Liver (tissue), 9 donors: ENCODE results near the gene DISC1. TPM values are rescaled to one million over a fixed set of nuclear protein-coding genes. Genes with fewer than 3 reads are reported as not detected.

ENCODE experiments used
- DNase-seq: peaks from one replicate; pipeline ENCODE4 v3.0.0-alpha.2; 2017; ENCODE audit warnings: low spot score
- H3K27ac ChIP-seq, 2 donors: one replicate each; pipeline ENCODE4 v1.7.0; 2013; ENCODE audit warnings: inconsistent platforms in 2 of 2, low read length in 2 of 2, control low read depth in 1 of 2, low read depth in 1 of 2, mild to moderate bottlenecking in 1 of 2
- H3K27me3 ChIP-seq, 4 donors: one replicate each; pipeline versions ENCODE4 v1.6.1 to v1.7.0; 2013; ENCODE audit warnings: low read length in 3 of 4, inconsistent platforms in 1 of 4, mild to moderate bottlenecking in 1 of 4, moderate library complexity in 1 of 4; ENCODE audit not compliant: control insufficient read depth in 4 of 4, insufficient read depth in 4 of 4
- H3K36me3 ChIP-seq, 4 donors: one replicate each; pipeline versions ENCODE4 v1.6.1 to v1.7.0; 2013; ENCODE audit warnings: low read length in 3 of 4, mild to moderate bottlenecking in 3 of 4, low read depth in 1 of 4, moderate library complexity in 1 of 4; ENCODE audit not compliant: control insufficient read depth in 4 of 4, insufficient read depth in 3 of 4
- H3K4me1 ChIP-seq, 4 donors: one replicate each; pipeline versions ENCODE4 v1.6.1 to v1.7.0; 2013; ENCODE audit warnings: low read length in 3 of 4, mild to moderate bottlenecking in 3 of 4, moderate library complexity in 1 of 4; ENCODE audit not compliant: control insufficient read depth in 4 of 4, insufficient read depth in 4 of 4
- H3K4me3 ChIP-seq, 3 donors: one replicate each; pipeline versions ENCODE4 v1.6.1 to v1.7.0; 2013; ENCODE audit warnings: low read length in 3 of 3, control low read depth in 1 of 3, low read depth in 1 of 3, mild to moderate bottlenecking in 1 of 3
- H3K9ac ChIP-seq, 2 donors: one replicate each; pipeline ENCODE4 v1.7.0; 2013; ENCODE audit warnings: low read length in 2 of 2, mild to moderate bottlenecking in 2 of 2, moderate library complexity in 2 of 2, control low read depth in 1 of 2, low read depth in 1 of 2
- H3K9me3 ChIP-seq, 4 donors: one replicate each; pipeline versions ENCODE4 v1.6.1 to v1.7.0; 2013; ENCODE audit warnings: low read length in 3 of 4; ENCODE audit not compliant: control insufficient read depth in 4 of 4
- ATF3 ChIP-seq: IDR thresholded peaks from 2 replicates; pipeline ENCODE4 v1.6.1; 2016; ENCODE audit warnings: antibody characterized with exemption
- CTCF ChIP-seq: fragments of 150-350 bp; IDR thresholded peaks from 2 replicates; pipeline ENCODE4 v1.5.1; 2017; ENCODE audit warnings: improper control_type of control experiment, low read depth, low read length; ENCODE audit not compliant: missing input control
- EGR1 ChIP-seq, 2 donors: IDR thresholded peaks; 2 replicates each; pipeline ENCODE4 v1.6.1; 2016 to 2018; ENCODE audit warnings: antibody characterized with exemption in 2 of 2, low read depth in 2 of 2
- FOXA1 ChIP-seq: IDR thresholded peaks from 2 replicates; pipeline ENCODE4 v1.6.1; 2016; ENCODE audit warnings: antibody characterized with exemption
- GABPA ChIP-seq, 2 donors: IDR thresholded peaks in 1 of 2; conservative IDR thresholded peaks in 1 of 2; 2 replicates each; pipeline ENCODE4 v1.6.1; 2016; ENCODE audit warnings: antibody characterized with exemption in 2 of 2, mild to moderate bottlenecking in 1 of 2, moderate library complexity in 1 of 2
- HNF4A ChIP-seq, 2 donors: conservative IDR thresholded peaks; 2 replicates each; pipeline ENCODE4 v1.6.1; 2016; ENCODE audit warnings: antibody characterized with exemption in 2 of 2, mild to moderate bottlenecking in 2 of 2
- JUND ChIP-seq, 2 donors: IDR thresholded peaks; 2 replicates each; pipeline ENCODE4 v1.6.1; 2016; ENCODE audit warnings: antibody characterized with exemption in 2 of 2
- REST ChIP-seq: IDR thresholded peaks from 2 replicates; pipeline ENCODE4 v1.6.1; 2016; ENCODE audit warnings: antibody characterized with exemption, mild to moderate bottlenecking
- RXRA ChIP-seq, 2 donors: IDR thresholded peaks; 2 replicates each; pipeline ENCODE4 v1.6.1; 2017 to 2018; ENCODE audit warnings: antibody characterized with exemption in 2 of 2, mild to moderate bottlenecking in 1 of 2
- TAF1 ChIP-seq: conservative IDR thresholded peaks from 2 replicates; pipeline ENCODE4 v1.6.1; 2016; ENCODE audit warnings: antibody characterized with exemption, mild to moderate bottlenecking
- ZBTB33 ChIP-seq: IDR thresholded peaks from 2 replicates; pipeline ENCODE4 v1.6.1; 2016; ENCODE audit warnings: antibody characterized with exemption
- WGBS: extraction: QIAGEN DNeasy Blood & Tissue Kit; methylation state at CpG from one replicate; pipeline ENCODE4 v1.1.7; 2013; 5-methylcytosine and 5-hydroxymethylcytosine counted together
- polyA plus RNA-seq, 2 donors: library from polyadenylated mRNA; stranded (reverse) in 1 of 2; unstranded in 1 of 2; fragments of 200-250 nt in 1 of 2; fragments of >200 nt in 1 of 2; fragmentation: Nextera tagmentation in 1 of 2; extraction: Ambion mirVana in 1 of 2; gene quantifications; one replicate each; pipeline versions ENCODE4 v1.2.1 to v1.2.3, GENCODE V29; 2013 to 2015
- total RNA-seq, 2 donors: library from RNA; depleted of rRNA; stranded (reverse); fragments of >200 nt; gene quantifications; one replicate each; pipeline ENCODE4 v1.2.3, GENCODE V29; 2014
- donor health status: healthy.
- donor health status: healthy.
- donor health status: healthy.
- donor health status: healthy.
- donor health status: healthy.

Gene DISC1
- total and polyA plus RNA-seq, 4 donors: 0.45 to 6.3 (median 2.3) TPM

- H3K9me3 ChIP-seq: no peaks in the 10 kb centered on the region
- no peak overlapping the region for H3K9ac ChIP-seq
- no peak overlapping the region for H3K27ac ChIP-seq
- no peaks in the 10 kb centered on the region for H3K27me3 ChIP-seq
- H3K4me1 ChIP-seq: no peaks in the 10 kb centered on the region
- no peaks in the 10 kb centered on the region for H3K36me3 ChIP-seq
- H3K4me3 ChIP-seq: no peak overlapping the region
- DNase-seq: no peak
- TF ChIP-seq CTCF (no peak), REST (no peak), RXRA (IDR thresholded peaks at IDR 0.05) (no peak), FOXA1 (no peak), GABPA (IDR thresholded peaks at IDR 0.05 in 1 of 2, conservative IDR thresholded peaks at IDR 0.05 in 1 of 2) (no peak)
Measured at GRCh38 chr1:231733063-231733462, 106.5 kb downstream of the DISC1 start.

- TF ChIP-seq EGR1 (IDR thresholded peaks at IDR 0.05; ENCODE audit: low read depth in 2 of 2) (no peak), ZBTB33 (no peak), JUND (IDR thresholded peaks at IDR 0.05) (no peak), REST (no peak), GABPA (IDR thresholded peaks at IDR 0.05 in 1 of 2, conservative IDR thresholded peaks at IDR 0.05 in 1 of 2) (no peak), ATF3 (no peak), HNF4A (conservative IDR thresholded peaks at IDR 0.05) (no peak), TAF1 (no peak)
- no peak overlapping the region for H3K4me3 ChIP-seq
- no peaks in the 10 kb centered on the region for H3K27me3 ChIP-seq
- DNase-seq: no peak
- no peaks in the 10 kb centered on the region for H3K4me1 ChIP-seq
- H3K9ac ChIP-seq: no peak overlapping the region
- no peaks in the 10 kb centered on the region for H3K36me3 ChIP-seq
- H3K27ac ChIP-seq: no peak overlapping the region
- no peaks in the 10 kb centered on the region for H3K9me3 ChIP-seq
- 91% methylated on average over 3 of the region's 3 CpGs for WGBS
Measured at GRCh38 chr1:231733672-231734071, 107.1 kb downstream of the DISC1 start.
